Umbilical cord (tissue), 2 donors: ENCODE data around the gene EHD4. TPM values are rescaled to one million over a fixed set of nuclear protein-coding genes. Genes with fewer than 3 reads are reported as not detected.
A peak's percentile ranks its signal among the peaks of the same experiment; 100 is the strongest.

Source experiments
- DNase-seq: peaks from one replicate; pipeline ENCODE4 v3.0.0-alpha.2; 2015; ENCODE audit warnings: low spot score
- total RNA-seq: library from RNA; depleted of rRNA; stranded (reverse); fragments of >200 nt; gene quantifications from one replicate; pipeline ENCODE4 v1.2.3, GENCODE V29; 2014; ENCODE audit warnings: low replicate concordance; ENCODE audit not compliant: insufficient read depth

EHD4 gene
- total RNA-seq, 1 donor from 2014 or later, result 15.4 TPM

DNA sequence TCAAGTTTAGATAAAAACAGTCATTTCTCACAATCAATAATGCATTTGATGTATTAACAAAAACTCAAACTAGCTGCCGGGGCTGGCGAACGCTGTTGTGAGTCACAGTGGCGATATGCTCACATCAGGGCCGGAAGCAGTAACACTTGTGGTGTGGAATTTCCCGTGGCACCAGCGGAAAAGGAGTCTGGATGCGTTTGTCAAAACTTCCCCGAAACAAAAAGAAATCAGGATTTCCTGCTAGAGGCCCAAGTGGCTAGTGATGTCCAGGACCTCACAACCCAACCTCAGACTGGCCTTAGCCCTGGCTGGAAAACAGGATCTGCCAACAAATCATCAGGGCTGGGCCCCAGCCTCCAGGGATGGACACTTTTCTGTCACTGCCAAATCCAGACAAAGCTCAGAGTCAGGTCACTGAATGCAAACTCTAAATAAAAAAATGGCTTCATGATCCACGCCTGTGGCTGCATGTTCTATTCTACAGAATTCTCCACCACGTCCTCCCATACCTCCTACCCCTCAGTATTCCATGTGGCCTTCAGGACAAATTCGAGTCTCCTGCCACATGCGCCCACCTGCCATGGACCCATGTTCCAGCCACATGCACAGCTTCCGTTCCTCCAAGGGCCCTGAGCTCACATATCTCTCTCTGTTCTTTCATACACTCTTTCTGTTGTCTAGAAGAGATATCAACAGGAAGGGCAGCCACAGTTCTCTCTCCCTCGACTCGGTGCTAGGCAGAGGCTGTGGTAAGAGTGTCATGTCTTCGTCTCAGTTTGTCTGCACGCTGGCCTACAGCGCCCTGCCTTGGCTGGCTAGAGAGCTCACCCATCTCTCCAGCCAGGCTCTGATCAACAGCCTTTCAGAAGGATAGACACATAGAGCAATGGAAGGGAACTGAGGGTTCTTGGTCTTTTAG lies 35.4 kb downstream of the EHD4 start:
- DNase-seq, result peak; percentile 45

- DNase-seq, result no peak
Measured at GRCh38 chr15:41936155-41936554, 36.2 kb downstream of the EHD4 start.

DNA sequence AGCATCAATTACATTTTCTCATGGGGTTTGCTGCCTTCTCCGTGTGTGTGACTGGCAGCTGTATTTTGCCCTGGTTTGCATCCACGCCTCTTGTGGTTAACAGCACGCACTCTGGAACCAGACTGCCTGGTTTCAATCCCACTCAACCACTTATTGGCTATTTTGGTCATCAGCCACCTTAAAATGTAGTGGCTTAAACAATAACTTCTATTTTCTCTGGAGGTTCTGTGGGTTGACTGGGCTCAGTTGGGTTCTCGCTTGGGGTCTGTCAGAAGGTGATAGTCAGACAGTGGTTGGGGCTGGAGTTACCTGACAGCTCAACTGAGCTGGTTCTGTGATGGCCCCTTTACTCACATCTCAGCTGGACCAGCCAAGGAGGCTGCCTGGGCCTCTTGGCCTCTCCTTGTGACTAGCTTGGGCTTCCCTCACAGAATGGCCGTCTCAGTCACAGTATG lies 36.8 kb downstream of the EHD4 start:
- no peak for DNase-seq

DNA sequence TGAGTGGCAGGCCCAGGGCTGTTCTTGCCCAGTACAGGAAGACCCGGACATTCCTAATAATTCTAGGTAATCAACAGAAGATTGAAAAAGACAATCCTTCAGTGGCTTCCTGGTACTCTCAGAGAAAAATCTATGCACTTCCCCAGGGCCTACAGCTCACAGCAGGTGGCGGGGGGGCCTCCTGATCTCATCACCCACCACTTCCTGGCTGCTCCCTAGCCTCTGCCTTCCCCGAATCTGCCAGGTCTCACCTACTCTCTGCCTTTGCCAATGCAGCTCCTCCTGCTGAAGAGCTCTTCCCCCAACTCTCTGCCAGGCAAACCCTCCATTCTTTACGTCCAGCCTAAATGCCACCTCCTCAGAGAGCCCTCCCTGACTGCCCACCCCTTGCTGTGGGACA lies 37.5 kb downstream of the EHD4 start:
- DNase-seq, result no peak

- no peak for DNase-seq
Measured at GRCh38 chr15:41933771-41934170, 38.6 kb downstream of the EHD4 start.

DNA sequence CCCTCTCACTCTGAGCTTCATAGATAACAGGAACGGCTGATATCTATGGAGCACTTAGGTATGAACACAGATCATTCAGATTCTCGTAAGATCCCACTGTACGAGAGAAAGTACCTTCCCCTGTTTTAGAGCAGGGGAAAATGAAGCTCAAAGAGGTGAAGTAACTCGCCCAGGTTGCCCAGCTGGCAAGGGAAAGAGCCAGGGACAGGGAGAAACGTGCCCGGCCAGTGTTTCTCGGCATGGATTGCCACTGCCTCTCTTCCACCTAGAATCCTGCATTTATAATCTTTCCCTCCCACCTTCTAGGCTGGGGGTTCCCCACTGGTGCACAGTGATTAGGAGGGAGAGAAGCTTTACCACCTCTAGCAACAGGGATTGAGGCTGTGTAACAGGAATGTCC lies 39.0 kb downstream of the EHD4 start:
- DNase-seq, result no peak

- DNase-seq, result no peak
Measured at GRCh38 chr15:41932511-41933289, 39.7 kb downstream of the EHD4 start.

GRCh38 chr15:41932101-41932500 lies 40.3 kb downstream of the EHD4 start:
- no peak for DNase-seq

DNA sequence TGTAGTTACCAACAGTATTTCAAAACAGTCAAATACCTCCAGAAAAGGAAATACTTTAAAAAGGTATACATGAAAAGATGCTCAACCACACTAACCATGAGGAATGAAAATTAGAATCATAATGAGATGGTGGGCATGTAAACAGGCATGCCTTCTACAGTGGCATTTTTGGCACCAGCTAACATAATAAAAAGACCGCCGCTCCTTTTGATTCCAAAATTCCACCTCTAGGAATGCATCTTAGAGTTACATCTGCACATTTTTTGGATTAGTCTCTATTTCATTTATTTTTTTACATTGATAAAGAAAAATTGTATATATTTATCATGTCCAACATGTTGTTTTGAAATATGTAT lies 41.5 kb downstream of the EHD4 start:
- no peak for DNase-seq

DNA sequence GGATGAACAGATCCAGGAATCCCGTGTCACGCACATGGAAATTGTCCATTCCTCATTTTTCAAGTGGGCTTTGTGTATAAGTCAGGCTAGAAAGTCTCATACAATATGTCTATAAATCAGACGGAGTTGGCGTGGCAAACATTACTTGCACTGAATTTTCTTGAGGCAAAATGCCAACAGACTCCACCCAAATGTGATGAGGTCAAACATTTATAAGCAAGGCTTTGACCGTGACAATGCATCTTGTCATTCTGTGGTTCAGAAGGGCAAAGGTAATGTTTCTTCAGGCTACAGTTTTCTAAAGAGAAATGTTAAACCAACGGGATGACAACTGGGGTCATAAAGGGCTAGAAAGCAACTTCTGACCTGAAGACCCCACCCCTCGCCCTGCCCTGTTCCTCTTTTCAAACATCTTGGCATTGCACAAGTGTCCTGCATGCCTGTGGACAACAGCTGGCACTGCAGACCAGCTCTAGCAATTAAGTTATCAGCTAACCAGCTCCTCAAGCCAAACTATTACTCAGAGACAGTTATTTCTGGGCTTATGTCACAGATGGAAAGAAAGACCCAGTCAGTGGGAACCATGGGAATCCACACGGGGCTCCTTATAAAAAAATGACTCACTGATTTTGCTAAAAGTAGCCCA lies 42.0 kb downstream of the EHD4 start:
- peak; percentile 72 for DNase-seq

- DNase-seq, result no peak
Measured at GRCh38 chr15:41928637-41929620, 43.4 kb downstream of the EHD4 start.

GRCh38 chr15:41928100-41928499 lies 44.3 kb downstream of the EHD4 start:
- DNase-seq, result no peak

GRCh38 chr15:41927536-41927935 lies 44.8 kb downstream of the EHD4 start:
- no peak for DNase-seq

- peak; percentile 44 for DNase-seq
Measured at GRCh38 chr15:41926185-41927056, 45.9 kb downstream of the EHD4 start.

DNA sequence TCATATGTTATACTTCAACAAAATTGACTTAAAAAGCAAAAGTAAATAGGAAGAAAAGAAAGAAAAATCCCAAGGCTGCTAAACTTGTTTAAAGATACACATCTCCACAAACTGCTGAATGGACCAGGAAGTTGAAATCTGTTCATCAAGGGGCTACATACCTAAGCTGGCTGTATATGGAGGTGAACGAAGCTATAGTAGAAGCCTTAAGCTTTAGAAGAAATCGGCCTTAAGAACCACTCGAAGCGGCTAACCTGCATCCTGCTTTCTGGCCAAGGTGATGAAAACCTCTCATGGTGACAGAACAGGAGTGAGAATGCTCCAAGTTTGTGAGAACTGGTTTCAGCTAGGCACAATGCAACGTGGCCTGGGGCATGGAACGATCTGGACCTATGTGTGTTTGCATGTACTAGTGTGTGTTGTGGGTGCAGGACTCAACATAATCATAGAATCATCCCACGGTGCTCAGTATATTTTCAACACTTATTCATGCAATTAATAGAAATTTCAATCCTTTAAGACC lies 47.2 kb downstream of the EHD4 start:
- DNase-seq, result no peak

GRCh38 chr15:41923401-41923997 lies 48.9 kb downstream of the EHD4 start:
- DNase-seq, result peak; percentile 78

- DNase-seq, result no peak
Measured at GRCh38 chr15:41922353-41922752, 50.0 kb downstream of the EHD4 start.

GRCh38 chr15:41921639-41922038 lies 50.7 kb downstream of the EHD4 start:
- DNase-seq, result no peak

- no peak for DNase-seq
Measured at GRCh38 chr15:41921167-41921566, 51.2 kb downstream of the EHD4 start.
